Muscle of leg (tissue), 11 donors: ENCODE data around the gene GPC6. TPM values are rescaled to one million over a fixed set of nuclear protein-coding genes. Genes with fewer than 3 reads are reported as not detected.
A peak's percentile ranks its signal among the peaks of the same experiment; 100 is the strongest.

Experiments
- DNase-seq: peaks from one replicate; pipeline ENCODE4 v3.0.0; 2013
- H3K27ac ChIP-seq: one replicate; pipeline ENCODE4 v1.5.1; 2013; ENCODE audit warnings: mild to moderate bottlenecking, low read length, control low read depth
- H3K27me3 ChIP-seq: one replicate; pipeline ENCODE4 v1.6.1; 2013; ENCODE audit warnings: low read length; ENCODE audit not compliant: control insufficient read depth, insufficient read depth
- H3K36me3 ChIP-seq: one replicate; pipeline ENCODE4 v1.6.1; 2013; ENCODE audit warnings: low read length; ENCODE audit not compliant: control insufficient read depth, insufficient read depth
- H3K4me1 ChIP-seq: one replicate; pipeline ENCODE4 v1.6.1; 2013; ENCODE audit warnings: low read length; ENCODE audit not compliant: control insufficient read depth, insufficient read depth
- H3K4me3 ChIP-seq: one replicate; pipeline ENCODE4 v1.5.1; 2013; ENCODE audit warnings: low read length, control low read depth
- H3K9me3 ChIP-seq: replicated peaks from 2 replicates; pipeline ENCODE4 v1.6.1; 2013; ENCODE audit warnings: low read depth, low read length; ENCODE audit not compliant: control insufficient read depth
- WGBS: methylation state at CpG from one replicate; pipeline ENCODE4 v1.1.5; 2013; ENCODE audit warnings: missing lambda C conversion rate; ENCODE audit not compliant: insufficient coverage; 5-methylcytosine and 5-hydroxymethylcytosine counted together
- polyA plus RNA-seq, 8 donors: library from polyadenylated mRNA; unstranded; fragments of 120-200 nt; gene quantifications; one replicate each; pipeline versions ENCODE4 v1.2.1 to v1.2.3, GENCODE V29; 2013; ENCODE audit warnings: inconsistent platforms in 1 of 8, low replicate concordance in 1 of 8; ENCODE audit not compliant: insufficient read length in 8 of 8, insufficient read depth in 1 of 8
- total RNA-seq: library from RNA; stranded (reverse); fragments of 120-200 nt; gene quantifications from one replicate; pipeline ENCODE4 v1.2.4, GENCODE V29; 2013

GPC6 gene
- total and polyA plus RNA-seq, 9 donors: 5.6 to 20.0 (median 9.9) TPM

GRCh38 chr13:94138831-94139230 is 912.2 kb downstream of the GPC6 start:
- no peaks in the 10 kb centered on the region for H3K4me1 ChIP-seq
- no peaks in the 10 kb centered on the region for H3K27me3 ChIP-seq
- no peak overlapping the region for H3K4me3 ChIP-seq
- H3K36me3 ChIP-seq: no peaks in the 10 kb centered on the region
- WGBS: 80% methylated on average over 2 of the region's 4 CpGs
- no peak for DNase-seq
- no peak overlapping the region for H3K27ac ChIP-seq
- H3K9me3 ChIP-seq: no peaks in the 10 kb centered on the region

GRCh38 chr13:94139393-94139995 is 912.9 kb downstream of the GPC6 start:
- no peak overlapping the region for H3K4me3 ChIP-seq
- WGBS: no CpG with 5 or more reads among the region's 1 CpG
- no peak overlapping the region for H3K27ac ChIP-seq
- DNase-seq: no peak
- H3K9me3 ChIP-seq: no peaks in the 10 kb centered on the region
- no peaks in the 10 kb centered on the region for H3K36me3 ChIP-seq
- H3K4me1 ChIP-seq: no peaks in the 10 kb centered on the region
- H3K27me3 ChIP-seq: no peaks in the 10 kb centered on the region

DNA sequence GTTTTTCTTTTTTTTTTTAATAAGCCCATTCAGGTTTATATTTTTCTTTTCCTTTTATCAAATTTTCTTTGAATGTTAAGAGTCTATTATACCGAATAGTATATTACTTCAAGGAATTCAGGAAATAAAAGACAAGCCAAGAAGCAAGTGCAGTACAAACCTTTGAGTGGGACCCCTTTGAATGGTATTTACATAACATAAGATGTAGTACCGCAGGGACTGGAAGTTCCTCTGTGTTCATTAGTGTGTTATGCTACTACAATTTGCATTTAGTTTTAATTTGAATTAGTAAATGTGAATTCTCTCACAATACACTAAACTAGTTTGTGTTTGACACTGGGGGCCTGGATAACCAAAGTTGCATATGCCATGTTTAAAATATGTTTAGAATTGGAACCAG is 913.4 kb downstream of the GPC6 start:
- H3K36me3 ChIP-seq: no peaks in the 10 kb centered on the region
- H3K27me3 ChIP-seq: no peaks in the 10 kb centered on the region
- no peak overlapping the region for H3K27ac ChIP-seq
- H3K9me3 ChIP-seq: no peaks in the 10 kb centered on the region
- no CpG with 5 or more reads among the region's 2 CpGs for whole genome bisulfite sequencing
- H3K4me1 ChIP-seq: no peaks in the 10 kb centered on the region
- no peak for DNase-seq
- H3K4me3 ChIP-seq: no peak overlapping the region

DNA sequence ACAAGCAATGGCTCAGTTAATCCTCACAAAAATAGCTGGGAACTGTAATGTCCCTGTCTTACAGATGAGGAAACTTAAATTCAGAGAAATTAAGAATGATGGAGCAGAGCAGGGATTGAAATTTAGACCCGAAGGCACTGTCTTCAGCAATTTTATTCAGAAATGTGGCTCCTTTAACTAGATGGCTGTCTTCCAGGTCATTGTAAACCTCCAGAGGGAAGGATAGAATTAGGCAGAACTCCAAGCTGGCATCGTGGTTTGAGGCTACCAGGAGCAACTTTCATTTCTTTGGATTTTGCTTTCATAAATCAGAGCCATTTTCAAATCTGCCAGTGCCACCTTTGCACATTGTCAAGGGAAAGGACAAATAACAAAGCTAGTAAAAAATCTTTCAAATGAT is 913.9 kb downstream of the GPC6 start:
- Histone ChIP-seq H3K9me3 (no peaks in the 10 kb centered on the region), H3K27me3 (no peaks in the 10 kb centered on the region), H3K36me3 (no peaks in the 10 kb centered on the region), H3K4me1 (no peaks in the 10 kb centered on the region), H3K27ac (no peak overlapping the region), H3K4me3 (no peak overlapping the region)
- 83% methylated on average over 1 of the region's 2 CpGs for WGBS
- DNase-seq: no peak

- Histone ChIP-seq H3K27ac (no peak overlapping the region), H3K4me1 (no peaks in the 10 kb centered on the region), H3K27me3 (no peaks in the 10 kb centered on the region), H3K4me3 (no peak overlapping the region), H3K9me3 (no peaks in the 10 kb centered on the region), H3K36me3 (no peaks in the 10 kb centered on the region)
- WGBS: 83% methylated on average over 1 of the region's 11 CpGs
- no peak for DNase-seq
These were observed 917.2 kb downstream of the GPC6 start for GRCh38 chr13:94143624-94144350.

DNA sequence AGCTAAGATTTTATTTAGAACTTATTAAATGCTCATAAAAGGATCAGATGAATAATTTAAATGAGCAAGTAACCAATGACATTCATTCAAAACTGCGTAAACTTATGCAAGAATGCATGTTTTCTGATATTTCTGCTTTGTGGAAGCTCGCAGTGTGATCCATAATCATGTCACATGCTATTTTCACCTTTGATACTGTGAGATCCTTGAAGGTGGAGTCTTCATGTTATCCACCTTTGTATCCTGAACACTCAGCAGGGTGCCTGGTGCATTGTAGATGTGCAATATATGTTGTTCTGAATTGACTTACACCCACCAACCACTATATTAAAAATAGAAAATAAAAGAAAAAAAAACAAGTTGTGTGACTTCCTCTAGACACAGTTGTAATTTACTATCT is 919.4 kb downstream of the GPC6 start:
- Histone ChIP-seq H3K4me3 (no peak overlapping the region), H3K36me3 (no peaks in the 10 kb centered on the region), H3K9me3 (no peaks in the 10 kb centered on the region), H3K27ac (no peak overlapping the region), H3K27me3 (no peaks in the 10 kb centered on the region), H3K4me1 (no peaks in the 10 kb centered on the region)
- no CpG with 5 or more reads among the region's 2 CpGs for WGBS
- no peak for DNase-seq

GRCh38 chr13:94153586-94153985 is 927.0 kb downstream of the GPC6 start:
- no peak overlapping the region for H3K27ac ChIP-seq
- no peaks in the 10 kb centered on the region for H3K9me3 ChIP-seq
- no peaks in the 10 kb centered on the region for H3K36me3 ChIP-seq
- peaks cover 2% of the 10 kb centered on the region for H3K4me1 ChIP-seq
- H3K27me3 ChIP-seq: no peaks in the 10 kb centered on the region
- whole genome bisulfite sequencing: no CpG with 5 or more reads among the region's 2 CpGs
- no peak for DNase-seq
- H3K4me3 ChIP-seq: no peak overlapping the region

- Histone ChIP-seq H3K36me3 (no peaks in the 10 kb centered on the region), H3K27ac (no peak overlapping the region), H3K4me1 (peaks cover 2% of the 10 kb centered on the region), H3K27me3 (no peaks in the 10 kb centered on the region), H3K4me3 (no peak overlapping the region), H3K9me3 (no peaks in the 10 kb centered on the region)
- no CpG with 5 or more reads among the region's 2 CpGs for WGBS
- DNase-seq: peak; percentile 66
These were observed 927.8 kb downstream of the GPC6 start for GRCh38 chr13:94154367-94154766.

DNA sequence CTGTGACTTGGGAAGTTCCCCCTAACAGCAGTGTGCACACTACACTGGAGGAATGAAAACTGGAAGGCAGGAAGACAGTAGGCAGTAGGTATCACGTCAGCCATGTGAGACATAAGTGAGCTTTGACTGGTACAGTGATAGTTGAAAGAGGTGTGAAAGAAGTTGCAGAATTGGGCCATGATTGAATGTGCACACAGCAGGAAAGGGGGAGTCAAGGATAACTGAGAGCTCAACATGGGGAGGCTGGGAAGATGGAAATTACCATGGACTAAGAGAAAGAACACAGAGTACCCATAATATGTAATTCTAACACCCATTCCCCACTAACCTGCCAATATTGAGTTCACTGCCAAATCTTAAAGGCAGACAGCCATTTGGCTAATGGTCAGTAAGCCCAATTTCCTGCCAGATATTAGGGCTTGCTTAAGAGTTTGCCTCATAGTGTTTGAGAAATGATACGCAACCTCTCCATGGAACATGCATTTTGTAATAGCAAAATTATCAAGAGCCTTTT is 931.2 kb downstream of the GPC6 start:
- Histone ChIP-seq H3K4me1 (peaks cover 2% of the 10 kb centered on the region), H3K36me3 (no peaks in the 10 kb centered on the region), H3K27ac (no peak overlapping the region), H3K4me3 (no peak overlapping the region), H3K27me3 (no peaks in the 10 kb centered on the region), H3K9me3 (no peaks in the 10 kb centered on the region)
- 50% methylated on average over 1 of the region's 2 CpGs for WGBS
- peak; percentile 12 for DNase-seq

DNA sequence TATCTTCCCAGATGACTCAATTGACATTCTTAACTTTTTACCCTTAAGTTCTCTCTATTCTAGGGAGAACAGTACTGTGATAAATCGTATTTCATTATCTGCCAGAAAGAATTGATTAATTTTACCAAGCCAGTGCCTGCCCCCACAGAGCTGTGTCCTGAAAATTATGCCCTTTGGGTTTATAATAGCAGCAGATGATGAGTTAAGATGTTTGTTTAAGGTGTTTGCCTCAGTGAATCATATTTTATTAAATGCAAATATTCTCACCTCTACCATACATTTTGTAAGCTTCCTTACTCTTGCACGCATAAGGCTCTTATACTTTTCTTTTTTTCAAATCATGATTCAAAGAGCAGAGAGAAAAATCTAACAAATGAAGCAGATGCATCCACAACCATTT is 934.3 kb downstream of the GPC6 start:
- H3K4me1 ChIP-seq: no peaks in the 10 kb centered on the region

More for the DNA sequence above, 934.3 kb downstream of the GPC6 start:
- H3K27ac ChIP-seq: no peak overlapping the region
- no peaks in the 10 kb centered on the region for H3K9me3 ChIP-seq
- WGBS: no CpG with 5 or more reads among the region's 2 CpGs
- no peaks in the 10 kb centered on the region for H3K27me3 ChIP-seq
- DNase-seq: no peak
- H3K4me3 ChIP-seq: no peak overlapping the region
- H3K36me3 ChIP-seq: no peaks in the 10 kb centered on the region
